NT2/D1 (cell line): ENCODE results near the gene PRKAG2.

Source experiments
- SUZ12 ChIP-seq: IDR thresholded peaks from 2 replicates; pipeline ENCODE4 v1.6.1; 2011; ENCODE audit not compliant: insufficient read length, insufficient read depth; ENCODE audit errors: extremely low read depth
- ZNF274 ChIP-seq: IDR thresholded peaks from 2 replicates; pipeline ENCODE4 v1.6.1; 2011; ENCODE audit warnings: mild to moderate bottlenecking, low read depth, low read length

DNA sequence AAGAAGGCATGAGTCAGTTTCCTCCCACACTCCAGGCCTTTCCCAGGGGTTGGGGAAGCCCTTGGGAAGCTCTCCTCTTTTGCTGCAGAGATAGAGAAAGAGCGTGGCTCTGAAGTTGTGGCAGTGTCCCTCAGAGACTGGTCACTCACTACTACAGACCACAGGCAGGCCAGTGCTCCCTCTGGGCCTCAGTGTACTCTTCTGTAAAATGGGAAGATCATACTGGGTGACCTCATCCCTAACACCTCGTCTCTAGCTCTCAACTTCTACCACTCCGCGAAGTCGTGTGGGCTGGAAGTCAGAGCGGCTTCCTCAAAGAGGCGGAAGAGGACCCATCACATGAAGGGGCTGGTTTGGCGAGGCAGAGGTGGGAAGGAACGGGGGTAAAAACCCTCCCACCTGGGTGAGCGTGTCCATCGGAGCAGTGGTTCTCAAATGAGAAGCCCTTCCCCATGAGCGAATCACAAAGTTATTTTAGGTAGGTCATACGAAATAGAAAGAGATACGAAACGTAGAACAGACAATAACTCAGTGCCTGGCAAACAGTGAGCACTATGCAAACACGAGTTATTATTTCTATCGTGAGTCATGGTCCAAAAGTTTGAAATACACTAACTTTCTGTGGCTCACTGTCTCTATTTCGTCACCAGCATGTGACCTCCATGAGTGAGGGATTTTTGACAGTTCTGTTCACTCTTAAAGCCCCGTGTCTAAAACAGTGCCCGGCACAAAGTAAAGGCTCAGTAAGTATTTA is 32.7 kb downstream of the PRKAG2 start:
- no peak for TF ChIP-seq ZNF274
- TF ChIP-seq SUZ12: no peak
